Stomach (tissue), 4 donors: Measurements from ENCODE around the gene APBA3.

ENCODE experiments used
- EP300 ChIP-seq: sonication (generic); formaldehyde crosslinking; IDR thresholded peaks from one replicate; pipeline ENCODE4 v1.6.1; 2017; ENCODE audit warnings: antibody characterized with exemption
- POLR2A ChIP-seq, 4 donors: fragments of 450-650 bp; IDR thresholded peaks; one replicate each; pipeline ENCODE4 v1.6.1; 2016; ENCODE audit warnings: antibody characterized with exemption in 4 of 4, control low read depth in 2 of 4, mild to moderate bottlenecking in 1 of 4, moderate library complexity in 1 of 4
- POLR2AphosphoS5 ChIP-seq, 3 donors: sonication (generic); formaldehyde crosslinking; IDR thresholded peaks; one replicate each; pipeline ENCODE4 v1.6.1; 2016; ENCODE audit warnings: antibody characterized with exemption in 3 of 3
- TF ChIP-seq, protein P1 (sequence below), 7 experiments: fragments of 450-650 bp in 4 of 7; fragments of 200-600 bp in 3 of 7; sonication (generic) in 3 of 7; IDR thresholded peaks; one replicate each; pipeline ENCODE4 v1.5.1; 2016 to 2019; ENCODE audit warnings: antibody characterized with exemption in 7 of 7, control low read depth in 2 of 7, mild to moderate bottlenecking in 1 of 7

DNA sequence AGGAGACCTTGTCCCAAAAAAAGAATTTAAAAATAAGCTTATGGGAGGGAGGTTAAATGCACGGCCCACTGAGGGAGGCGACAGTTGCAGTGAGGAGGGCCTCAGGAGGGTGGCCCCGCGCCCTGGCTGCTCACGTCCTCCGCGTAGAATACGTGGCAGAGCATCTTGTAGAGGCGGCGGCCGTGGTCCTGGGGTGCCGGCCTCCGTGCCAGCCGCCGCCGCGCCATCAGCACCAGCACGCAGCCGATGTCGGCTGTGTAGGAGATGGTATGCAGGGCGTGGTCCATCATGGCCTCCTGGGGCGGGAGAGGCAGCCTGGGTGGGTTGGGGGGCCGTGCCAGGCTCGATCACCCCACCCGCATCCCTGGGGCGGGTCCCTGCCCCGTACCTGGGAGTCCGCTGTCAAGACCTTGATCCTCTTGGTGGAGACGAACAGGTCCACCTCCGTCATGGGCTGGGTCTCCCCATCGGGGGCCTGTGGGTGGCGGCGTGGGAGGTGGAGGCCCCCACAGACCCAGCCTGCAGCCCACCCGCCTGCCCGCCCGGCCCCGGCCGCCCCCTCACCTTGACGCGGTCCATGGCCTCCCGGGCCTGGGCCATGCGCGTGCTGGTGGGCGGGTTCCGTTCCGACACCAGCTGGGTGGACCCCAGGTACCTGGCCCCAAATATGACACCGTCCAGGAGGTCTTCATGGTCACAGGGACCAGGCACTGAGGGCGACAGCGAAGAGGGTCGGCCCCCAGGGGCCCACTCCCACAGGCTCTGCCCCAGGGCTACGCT lies 7.7 kb downstream of the APBA3 start:
- TF ChIP-seq, protein P1, sequence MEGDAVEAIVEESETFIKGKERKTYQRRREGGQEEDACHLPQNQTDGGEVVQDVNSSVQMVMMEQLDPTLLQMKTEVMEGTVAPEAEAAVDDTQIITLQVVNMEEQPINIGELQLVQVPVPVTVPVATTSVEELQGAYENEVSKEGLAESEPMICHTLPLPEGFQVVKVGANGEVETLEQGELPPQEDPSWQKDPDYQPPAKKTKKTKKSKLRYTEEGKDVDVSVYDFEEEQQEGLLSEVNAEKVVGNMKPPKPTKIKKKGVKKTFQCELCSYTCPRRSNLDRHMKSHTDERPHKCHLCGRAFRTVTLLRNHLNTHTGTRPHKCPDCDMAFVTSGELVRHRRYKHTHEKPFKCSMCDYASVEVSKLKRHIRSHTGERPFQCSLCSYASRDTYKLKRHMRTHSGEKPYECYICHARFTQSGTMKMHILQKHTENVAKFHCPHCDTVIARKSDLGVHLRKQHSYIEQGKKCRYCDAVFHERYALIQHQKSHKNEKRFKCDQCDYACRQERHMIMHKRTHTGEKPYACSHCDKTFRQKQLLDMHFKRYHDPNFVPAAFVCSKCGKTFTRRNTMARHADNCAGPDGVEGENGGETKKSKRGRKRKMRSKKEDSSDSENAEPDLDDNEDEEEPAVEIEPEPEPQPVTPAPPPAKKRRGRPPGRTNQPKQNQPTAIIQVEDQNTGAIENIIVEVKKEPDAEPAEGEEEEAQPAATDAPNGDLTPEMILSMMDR (IDR thresholded peaks at IDR 0.05), result no peak
- no peak for TF ChIP-seq POLR2A (IDR thresholded peaks at IDR 0.05)
- no peak for TF ChIP-seq POLR2AphosphoS5 (IDR thresholded peaks at IDR 0.05)
- no peak for TF ChIP-seq EP300
